ENCODE results near the gene SLC22A31.
"Not testable (repeated sequence)": the region's sequence is repeated elsewhere in the genome, so short reads cannot be mapped to it uniquely, and the experiment has no call there.

Gene SLC22A31

DNA sequence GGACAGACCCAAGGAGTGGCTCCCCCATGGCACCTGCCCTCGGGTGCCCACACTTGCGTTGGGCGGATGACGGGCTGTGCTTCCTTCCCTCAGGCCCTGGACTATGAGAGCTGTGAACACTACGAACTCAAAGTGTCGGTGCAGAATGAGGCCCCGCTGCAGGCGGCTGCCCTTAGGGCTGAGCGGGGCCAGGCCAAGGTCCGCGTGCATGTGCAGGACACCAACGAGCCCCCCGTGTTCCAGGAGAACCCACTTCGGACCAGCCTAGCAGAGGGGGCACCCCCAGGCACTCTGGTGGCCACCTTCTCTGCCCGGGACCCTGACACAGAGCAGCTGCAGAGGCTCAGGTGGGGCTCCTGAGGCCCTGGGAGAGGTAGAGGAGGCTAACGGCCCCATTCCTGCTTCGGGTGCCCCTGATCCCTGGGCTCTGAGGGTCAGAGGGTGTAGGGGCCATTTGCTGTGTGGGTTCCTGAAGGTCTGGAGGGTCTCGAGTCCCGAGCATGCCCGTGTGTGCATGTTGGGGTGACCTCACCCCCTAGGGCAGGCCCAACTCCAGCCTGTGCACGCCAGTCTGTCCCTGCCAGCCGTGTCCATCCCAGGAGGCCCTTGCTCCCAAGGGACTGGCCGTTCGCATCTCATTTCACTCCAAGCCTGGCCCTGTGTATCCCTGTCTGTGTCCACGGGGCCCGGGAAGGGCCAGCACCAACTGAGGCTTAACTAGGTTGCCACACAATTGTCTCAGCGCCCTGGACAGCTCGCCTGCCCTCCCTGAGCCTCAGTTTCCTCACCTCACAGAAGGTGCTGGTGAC is 10.0 kb downstream of the SLC22A31 start:
- Histone ChIP-seq H3K4me1 (ENCODE audit: control insufficient read depth, insufficient read depth, low read length) (no peaks in the 10 kb centered on the region), H3K9ac (ENCODE audit: low read length) (no peak overlapping the region), H3K9me3 (ENCODE audit: control insufficient read depth, low read length) (no peaks in the 10 kb centered on the region), H3K27me3 (replicated peaks; ENCODE audit: control insufficient read depth, insufficient read depth, low read length) (peaks cover 5% of the 10 kb centered on the region), H3K36me3 (ENCODE audit: control insufficient read depth, insufficient read depth, low read length, severe bottlenecking) (no peaks in the 10 kb centered on the region), H3K4me3 (ENCODE audit: low read length) (no peak overlapping the region)
- DNase-seq (ENCODE audit: low read depth), result no peak

DNA sequence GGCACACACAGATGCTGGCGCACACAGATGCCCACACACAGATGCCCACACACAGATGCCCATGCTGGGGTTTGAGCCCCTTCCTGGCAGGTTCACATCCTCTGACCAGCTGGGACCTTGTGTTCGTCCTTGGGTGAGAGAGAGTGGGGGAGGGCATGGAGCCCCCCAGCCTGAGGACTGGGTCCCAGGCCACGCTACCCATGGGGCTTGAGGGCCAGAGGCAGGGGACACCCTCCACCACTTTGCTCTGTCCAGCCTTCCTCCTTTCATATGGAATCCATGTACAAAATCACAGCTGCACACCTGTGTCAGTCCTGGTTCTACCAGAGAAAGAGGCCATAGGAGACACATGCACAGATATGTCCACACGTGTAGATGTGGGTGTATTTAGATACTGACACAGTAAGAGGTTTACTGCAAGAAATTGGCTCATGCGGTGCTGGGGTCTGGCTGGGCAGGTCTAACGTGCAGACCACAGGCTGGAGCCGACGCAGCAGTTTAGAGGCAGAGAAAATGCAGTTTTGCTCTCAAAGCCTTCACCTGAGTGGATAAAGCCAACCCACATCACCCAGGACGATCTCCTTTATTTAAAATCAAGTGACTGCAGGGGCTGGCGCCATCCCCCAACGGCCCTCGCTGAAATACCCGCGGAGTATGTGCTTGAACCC is 10.8 kb downstream of the SLC22A31 start:
- H3K4me3 ChIP-seq (ENCODE audit: low read length), result no peak overlapping the region
- no peak overlapping the region for H3K9ac ChIP-seq (ENCODE audit: low read length)
- H3K36me3 ChIP-seq (ENCODE audit: control insufficient read depth, insufficient read depth, low read length, severe bottlenecking), result no peaks in the 10 kb centered on the region
- H3K27me3 ChIP-seq (replicated peaks; ENCODE audit: control insufficient read depth, insufficient read depth, low read length), result peaks cover 11% of the 10 kb centered on the region
- no peaks in the 10 kb centered on the region for H3K9me3 ChIP-seq (ENCODE audit: control insufficient read depth, low read length)
- no peaks in the 10 kb centered on the region for H3K4me1 ChIP-seq (ENCODE audit: control insufficient read depth, insufficient read depth, low read length)
- no peak for DNase-seq (ENCODE audit: low read depth)

DNA sequence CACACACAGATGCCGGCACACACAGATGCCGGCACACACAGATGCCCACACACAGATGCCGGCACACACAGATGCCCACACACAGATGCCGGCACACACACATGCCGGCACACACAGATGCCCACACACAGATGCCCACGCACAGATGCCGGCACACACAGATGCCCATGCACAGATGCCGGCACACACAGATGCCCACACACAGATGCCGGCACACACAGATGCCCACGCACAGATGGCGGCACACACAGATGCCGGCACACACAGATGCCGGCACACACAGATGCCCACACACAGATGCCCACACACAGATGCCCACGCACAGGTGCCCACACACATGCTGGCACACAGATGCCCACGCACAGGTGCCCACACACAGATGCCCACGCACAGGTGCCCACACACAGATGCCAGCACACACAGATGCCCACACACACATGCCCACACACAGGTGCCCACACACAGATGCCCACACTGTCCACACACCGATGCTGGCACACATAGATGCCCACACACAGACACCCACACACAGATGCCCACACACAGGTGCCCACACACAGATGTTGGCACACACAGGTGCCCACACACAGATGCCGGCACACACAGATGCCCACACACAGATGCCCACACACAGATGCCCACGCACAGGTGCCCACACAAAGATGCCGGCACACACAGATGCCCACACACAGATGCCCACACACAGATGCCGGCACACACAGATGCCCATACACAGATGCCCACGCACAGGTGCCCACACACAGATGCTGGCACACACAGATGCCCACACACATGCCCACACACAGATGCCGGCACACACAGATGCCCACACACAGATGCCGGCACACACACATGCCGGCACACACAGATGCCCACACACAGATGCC is 11.6 kb downstream of the SLC22A31 start:
- not testable (repeated sequence) for H3K9me3 ChIP-seq (ENCODE audit: control insufficient read depth, low read length); DNase-seq (ENCODE audit: low read depth); H3K36me3 ChIP-seq (ENCODE audit: control insufficient read depth, insufficient read depth, low read length, severe bottlenecking); H3K4me3 ChIP-seq (ENCODE audit: low read length); H3K4me1 ChIP-seq (ENCODE audit: control insufficient read depth, insufficient read depth, low read length); H3K9ac ChIP-seq (ENCODE audit: low read length)
- peaks cover 19% of the 10 kb centered on the region for H3K27me3 ChIP-seq (replicated peaks; ENCODE audit: control insufficient read depth, insufficient read depth, low read length)

DNA sequence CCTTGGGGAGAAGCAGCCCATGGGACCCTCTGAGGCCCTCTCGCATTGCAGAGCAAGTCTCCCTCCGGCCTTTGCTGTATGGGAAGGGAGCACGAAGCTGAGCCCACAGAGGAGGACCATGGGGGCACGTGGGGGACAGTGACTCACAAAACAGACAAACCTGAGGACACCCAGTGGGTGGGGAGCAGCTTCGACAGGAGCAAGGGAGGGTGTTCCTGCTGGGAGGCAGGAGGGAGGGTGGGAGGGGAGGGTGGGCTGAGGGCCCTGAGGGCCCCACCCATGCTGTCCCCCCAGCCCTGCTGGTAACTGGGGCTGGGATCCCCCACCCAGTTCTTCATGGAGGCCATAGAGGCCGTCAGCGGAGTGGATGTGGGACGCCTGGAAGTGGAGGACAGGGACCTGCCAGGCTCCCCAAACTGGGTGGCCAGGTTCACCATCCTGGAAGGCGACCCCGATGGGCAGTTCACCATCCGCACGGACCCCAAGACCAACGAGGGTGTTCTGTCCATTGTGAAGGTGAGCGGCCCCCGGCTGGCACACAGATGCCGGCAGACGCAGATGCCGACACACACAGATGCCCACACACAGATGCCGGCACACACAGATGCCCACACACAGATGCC is 12.5 kb downstream of the SLC22A31 start:
- no peak for DNase-seq (ENCODE audit: low read depth)
- H3K4me1 ChIP-seq (ENCODE audit: control insufficient read depth, insufficient read depth, low read length), result no peaks in the 10 kb centered on the region
- H3K27me3 ChIP-seq (replicated peaks; ENCODE audit: control insufficient read depth, insufficient read depth, low read length), result peaks cover 27% of the 10 kb centered on the region
- H3K9me3 ChIP-seq (ENCODE audit: control insufficient read depth, low read length), result no peaks in the 10 kb centered on the region
- H3K4me3 ChIP-seq (ENCODE audit: low read length), result no peak overlapping the region
- no peaks in the 10 kb centered on the region for H3K36me3 ChIP-seq (ENCODE audit: control insufficient read depth, insufficient read depth, low read length, severe bottlenecking)
- H3K9ac ChIP-seq (ENCODE audit: low read length), result no peak overlapping the region

DNA sequence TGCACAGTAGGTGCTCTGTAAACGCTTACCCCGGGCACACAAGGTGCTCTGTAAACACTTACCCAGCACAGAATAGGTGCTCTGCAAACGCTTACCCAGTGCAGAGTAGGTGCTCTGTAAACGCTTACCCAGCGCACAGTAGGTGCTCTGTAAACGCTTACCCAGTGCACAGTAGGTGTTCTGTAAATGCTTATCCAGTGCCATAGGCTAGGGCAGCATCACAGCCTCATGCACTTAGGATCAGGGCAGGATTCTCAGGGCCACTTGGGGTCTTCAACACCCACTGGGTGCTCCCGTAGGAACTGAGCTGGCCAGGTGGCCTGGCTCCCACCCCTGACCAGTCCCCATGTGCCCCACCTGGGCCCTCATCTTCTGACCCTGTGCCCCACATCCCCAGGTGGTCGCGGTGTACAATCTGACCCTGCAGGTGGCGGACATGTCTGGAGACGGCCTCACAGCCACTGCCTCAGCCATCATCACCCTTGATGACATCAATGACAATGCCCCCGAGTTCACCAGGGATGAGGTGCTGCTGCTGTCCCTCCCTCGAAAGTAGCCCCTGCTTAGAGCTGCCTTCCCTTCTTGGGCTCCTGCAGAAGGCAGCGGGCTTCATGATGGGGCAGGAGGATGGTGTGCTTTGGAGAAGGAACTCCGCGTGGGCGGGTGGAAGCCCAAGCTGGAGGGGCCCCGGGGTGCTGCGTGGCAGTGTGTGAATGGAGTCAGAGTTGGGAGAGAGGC is 13.1 kb downstream of the SLC22A31 start:
- DNase-seq (ENCODE audit: low read depth), result no peak

DNA sequence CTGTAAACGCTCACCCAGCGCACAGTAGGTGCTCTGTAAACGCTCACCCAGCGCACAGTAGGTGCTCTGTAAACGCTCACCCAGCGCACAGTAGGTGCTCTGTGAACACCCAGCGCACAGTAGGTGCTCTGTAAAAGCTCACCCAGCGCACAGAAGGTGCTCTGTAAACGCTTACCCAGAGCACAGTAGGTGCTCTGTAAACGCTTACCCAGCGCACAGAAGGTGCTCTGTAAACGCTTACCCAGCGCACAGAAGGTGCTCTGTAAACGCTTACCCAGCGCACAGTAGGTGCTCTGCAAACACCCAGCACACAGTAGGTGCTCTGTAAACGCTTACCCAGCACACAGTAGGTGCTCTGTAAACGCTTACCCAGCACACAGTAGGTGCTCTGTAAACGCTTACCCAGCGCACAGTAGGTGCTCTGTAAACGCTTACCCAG is 13.7 kb downstream of the SLC22A31 start:
- peaks cover 30% of the 10 kb centered on the region for H3K27me3 ChIP-seq (replicated peaks; ENCODE audit: control insufficient read depth, insufficient read depth, low read length)
- not testable (repeated sequence) for DNase-seq (ENCODE audit: low read depth); H3K4me3 ChIP-seq (ENCODE audit: low read length); H3K36me3 ChIP-seq (ENCODE audit: control insufficient read depth, insufficient read depth, low read length, severe bottlenecking); H3K9me3 ChIP-seq (ENCODE audit: control insufficient read depth, low read length); H3K4me1 ChIP-seq (ENCODE audit: control insufficient read depth, insufficient read depth, low read length); H3K9ac ChIP-seq (ENCODE audit: low read length)

More for the DNA sequence above, 13.1 kb downstream of the SLC22A31 start:
- Histone ChIP-seq H3K9ac (ENCODE audit: low read length) (no peak overlapping the region), H3K4me3 (ENCODE audit: low read length) (no peak overlapping the region), H3K27me3 (replicated peaks; ENCODE audit: control insufficient read depth, insufficient read depth, low read length) (peaks cover 30% of the 10 kb centered on the region), H3K36me3 (ENCODE audit: control insufficient read depth, insufficient read depth, low read length, severe bottlenecking) (no peaks in the 10 kb centered on the region), H3K4me1 (ENCODE audit: control insufficient read depth, insufficient read depth, low read length) (no peaks in the 10 kb centered on the region), H3K9me3 (ENCODE audit: control insufficient read depth, low read length) (no peaks in the 10 kb centered on the region)

DNA sequence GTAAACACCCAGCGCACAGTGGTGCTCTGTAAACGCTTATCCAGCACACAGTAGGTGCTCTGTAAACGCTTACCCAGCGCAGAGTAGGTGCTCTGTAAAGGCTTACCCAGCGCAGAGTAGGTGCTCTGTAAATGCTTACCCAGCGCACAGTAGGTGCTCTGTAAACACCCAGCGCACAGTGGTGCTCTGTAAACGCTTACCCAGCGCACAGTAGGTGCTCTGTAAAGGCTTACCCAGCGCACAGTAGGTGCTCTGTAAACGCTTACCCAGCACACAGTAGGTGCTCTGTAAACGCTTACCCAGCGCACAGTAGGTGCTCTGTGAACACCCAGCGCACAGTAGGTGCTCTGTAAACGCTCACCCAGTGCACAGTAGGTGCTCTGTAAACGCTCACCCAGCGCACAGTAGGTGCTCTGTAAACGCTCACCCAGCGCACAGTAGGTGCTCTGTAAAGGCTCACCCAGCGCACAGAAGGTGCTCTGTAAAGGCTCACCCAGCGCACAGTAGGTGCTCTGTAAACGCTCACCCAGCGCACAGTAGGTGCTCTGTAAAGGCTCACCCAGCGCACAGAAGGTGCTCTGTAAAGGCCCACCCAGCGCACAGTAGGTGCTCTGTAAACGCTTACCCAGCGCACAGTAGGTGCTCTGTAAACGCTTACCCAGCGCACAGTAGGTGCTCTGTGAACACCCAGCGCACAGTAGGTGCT is 14.3 kb downstream of the SLC22A31 start:
- H3K36me3 ChIP-seq (ENCODE audit: control insufficient read depth, insufficient read depth, low read length, severe bottlenecking); DNase-seq (ENCODE audit: low read depth); H3K9me3 ChIP-seq (ENCODE audit: control insufficient read depth, low read length); H3K4me1 ChIP-seq (ENCODE audit: control insufficient read depth, insufficient read depth, low read length); H3K9ac ChIP-seq (ENCODE audit: low read length); H3K4me3 ChIP-seq (ENCODE audit: low read length): not testable (repeated sequence)
- peaks cover 30% of the 10 kb centered on the region for H3K27me3 ChIP-seq (replicated peaks; ENCODE audit: control insufficient read depth, insufficient read depth, low read length)

DNA sequence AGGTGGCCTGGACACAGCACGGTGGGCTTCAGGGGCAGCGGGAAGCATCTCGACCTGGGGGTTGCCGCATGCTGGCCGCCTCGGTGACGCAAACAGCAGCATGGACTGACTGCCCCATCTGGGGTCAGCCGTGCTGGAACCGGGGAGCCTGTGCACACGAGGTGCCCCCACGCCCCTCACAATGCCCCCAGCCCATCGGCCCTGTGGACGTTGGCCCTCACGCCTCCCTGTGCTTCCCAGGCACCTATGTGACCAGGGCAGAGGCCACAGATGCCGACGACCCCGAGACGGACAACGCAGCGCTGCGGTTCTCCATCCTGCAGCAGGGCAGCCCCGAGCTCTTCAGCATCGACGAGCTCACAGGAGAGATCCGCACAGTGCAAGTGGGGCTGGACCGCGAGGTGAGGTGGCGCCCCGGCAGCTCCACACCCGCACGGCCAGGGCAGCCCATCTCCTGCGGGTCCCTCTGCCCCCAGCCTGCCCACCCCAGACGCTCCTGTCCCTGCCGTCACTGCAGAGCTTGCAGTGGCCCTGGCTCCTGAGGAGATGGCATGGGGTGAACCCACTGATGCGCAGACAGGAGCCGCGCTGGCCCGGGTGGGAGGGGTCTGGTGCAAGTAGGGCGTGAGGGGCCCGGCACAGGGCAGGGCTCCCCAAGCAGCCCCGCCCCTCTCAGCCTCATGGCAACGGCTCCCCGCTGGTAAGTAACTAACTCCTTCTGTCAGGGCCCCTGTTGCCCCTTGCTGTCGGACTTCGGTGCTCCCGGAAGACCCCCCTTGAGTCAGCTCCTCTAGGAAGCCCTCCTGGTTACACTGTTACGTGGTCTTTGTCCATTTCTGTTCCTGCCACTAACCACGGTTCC is 15.2 kb downstream of the SLC22A31 start:
- Histone ChIP-seq H3K4me3 (ENCODE audit: low read length) (no peak overlapping the region), H3K36me3 (ENCODE audit: control insufficient read depth, insufficient read depth, low read length, severe bottlenecking) (no peaks in the 10 kb centered on the region), H3K9me3 (ENCODE audit: control insufficient read depth, low read length) (no peaks in the 10 kb centered on the region), H3K27me3 (replicated peaks; ENCODE audit: control insufficient read depth, insufficient read depth, low read length) (peaks cover 24% of the 10 kb centered on the region), H3K4me1 (ENCODE audit: control insufficient read depth, insufficient read depth, low read length) (no peaks in the 10 kb centered on the region), H3K9ac (ENCODE audit: low read length) (no peak overlapping the region)
- DNase-seq (ENCODE audit: low read depth), result no peak

DNA sequence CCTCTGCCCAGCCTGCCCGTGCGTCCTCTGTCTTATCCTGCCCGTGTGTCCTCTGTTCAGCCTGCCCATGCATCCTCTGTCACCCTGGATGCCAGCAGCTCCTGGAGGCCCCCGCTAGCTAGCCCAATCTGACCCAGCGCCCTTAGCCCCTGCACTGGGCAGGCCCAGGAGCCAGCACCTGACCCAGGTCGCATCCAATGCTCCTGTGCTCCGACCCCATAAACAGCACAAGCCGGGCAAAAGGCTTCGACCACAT is 15.7 kb downstream of the SLC22A31 start:
- Histone ChIP-seq H3K36me3 (ENCODE audit: control insufficient read depth, insufficient read depth, low read length, severe bottlenecking) (no peaks in the 10 kb centered on the region), H3K4me3 (ENCODE audit: low read length) (no peak overlapping the region), H3K9ac (ENCODE audit: low read length) (no peak overlapping the region), H3K9me3 (ENCODE audit: control insufficient read depth, low read length) (no peaks in the 10 kb centered on the region), H3K27me3 (replicated peaks; ENCODE audit: control insufficient read depth, insufficient read depth, low read length) (peaks cover 29% of the 10 kb centered on the region), H3K4me1 (ENCODE audit: control insufficient read depth, insufficient read depth, low read length) (no peaks in the 10 kb centered on the region)
- no peak for DNase-seq (ENCODE audit: low read depth)

Measured in adipocyte (in vitro differentiated cells).